Measurements from ENCODE around the gene TNS3.
A peak's percentile ranks its signal among the peaks of the same experiment; 100 is the strongest.

Gene TNS3

DNA sequence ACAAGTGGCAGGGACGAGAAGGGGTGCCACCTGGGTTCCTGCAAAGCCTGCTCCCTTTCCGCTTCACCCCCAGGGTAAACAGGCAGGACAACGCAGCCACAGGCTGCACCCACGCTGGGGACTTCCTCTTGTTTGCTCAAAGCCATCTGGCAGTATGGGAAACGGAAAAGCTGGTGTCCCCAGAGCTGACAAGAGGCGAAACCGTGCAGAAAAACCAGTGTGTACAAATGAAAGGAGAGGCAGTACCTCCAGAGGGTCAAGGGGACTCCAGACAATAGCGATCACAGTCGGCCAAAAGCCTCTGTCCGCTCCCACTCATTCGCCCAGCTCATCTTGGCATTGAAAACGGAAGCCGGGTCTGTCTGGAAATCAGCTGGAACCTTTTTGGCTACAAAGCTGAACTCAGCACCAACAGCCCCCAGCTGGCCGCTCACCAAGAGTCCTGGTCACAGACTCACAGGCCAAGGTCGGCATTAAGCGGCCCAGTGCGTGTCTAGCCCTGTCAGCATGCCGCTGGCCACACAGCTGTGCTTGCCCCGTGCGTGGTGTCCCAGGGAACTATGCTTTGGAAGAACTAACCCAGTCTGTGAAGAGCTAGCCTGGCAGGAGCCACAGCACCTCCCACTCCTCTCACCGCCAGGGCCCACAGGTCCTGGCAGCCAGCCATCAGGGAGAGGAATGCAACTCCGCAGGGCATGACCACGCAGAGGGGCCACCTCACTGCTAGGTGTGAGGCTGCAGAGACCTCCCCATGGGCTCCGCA is 10.4 kb downstream of the TNS3 start:
- H3K4me3 ChIP-seq (ENCODE audit: low read depth, low read length) = no peak overlapping the region
- DNase-seq (ENCODE audit: low read depth) = peak; percentile 70

GRCh38 chr7:47570649-47571050 is 11.3 kb downstream of the TNS3 start:
- no peak overlapping the region for H3K4me3 ChIP-seq (ENCODE audit: low read depth, low read length)
- DNase-seq (ENCODE audit: low read depth) = no peak

DNA sequence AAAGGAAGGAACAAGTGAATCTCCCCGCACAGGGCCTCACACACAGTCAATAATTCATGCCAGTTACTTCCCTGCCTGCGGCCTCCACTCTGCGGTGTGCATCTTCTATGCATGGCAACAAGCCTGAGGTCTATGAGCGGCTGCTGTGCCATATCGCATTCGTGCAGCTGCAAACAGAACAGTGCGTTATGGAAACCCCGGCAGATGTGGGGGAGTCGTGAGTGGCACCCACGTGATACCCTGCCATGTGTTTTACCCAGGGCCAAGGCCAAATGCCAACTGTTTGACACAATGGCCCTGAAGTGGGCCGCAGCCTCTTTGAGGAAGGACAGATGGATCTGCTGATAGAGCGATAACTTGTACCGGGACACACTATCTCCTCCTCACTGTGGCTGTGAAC is 13.4 kb downstream of the TNS3 start:
- H3K4me3 ChIP-seq (ENCODE audit: low read depth, low read length) = no peak overlapping the region
- no peak for DNase-seq (ENCODE audit: low read depth)

- no peak overlapping the region for H3K4me3 ChIP-seq (ENCODE audit: low read depth, low read length)
- no peak for DNase-seq (ENCODE audit: low read depth)
Observed at GRCh38 chr7:47568056-47568455, 13.9 kb downstream of the TNS3 start.

DNA sequence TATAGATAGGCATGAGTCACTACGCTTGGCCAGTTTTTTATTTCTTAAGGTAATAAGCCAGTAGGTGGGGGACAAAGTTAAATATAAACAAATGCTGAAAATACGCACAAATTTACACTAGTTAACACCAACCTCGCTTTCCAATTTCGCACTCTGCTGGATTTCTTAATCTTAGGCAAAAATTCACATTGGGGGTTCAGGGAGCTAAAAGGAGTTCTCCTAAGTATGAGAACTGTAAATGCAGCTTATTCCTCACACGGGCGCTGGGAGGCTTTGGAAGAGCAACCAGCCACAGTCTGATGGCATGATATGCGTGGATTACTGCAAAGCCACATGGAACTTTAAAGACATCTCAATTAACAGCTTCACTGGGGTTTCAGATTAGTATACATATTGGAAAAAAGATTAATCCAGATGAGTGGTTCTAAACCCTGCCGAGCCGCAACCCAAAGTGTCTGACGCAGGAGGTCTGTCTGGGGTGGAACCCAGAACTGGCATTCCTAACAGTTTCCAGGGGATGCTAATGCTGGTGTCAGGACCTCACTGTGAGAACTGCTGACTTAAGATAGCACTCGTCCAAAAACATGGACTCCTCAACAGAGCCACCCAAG is 16.2 kb downstream of the TNS3 start:
- H3K4me3 ChIP-seq (ENCODE audit: low read depth, low read length) = no peak overlapping the region
- DNase-seq (ENCODE audit: low read depth) = no peak

DNA sequence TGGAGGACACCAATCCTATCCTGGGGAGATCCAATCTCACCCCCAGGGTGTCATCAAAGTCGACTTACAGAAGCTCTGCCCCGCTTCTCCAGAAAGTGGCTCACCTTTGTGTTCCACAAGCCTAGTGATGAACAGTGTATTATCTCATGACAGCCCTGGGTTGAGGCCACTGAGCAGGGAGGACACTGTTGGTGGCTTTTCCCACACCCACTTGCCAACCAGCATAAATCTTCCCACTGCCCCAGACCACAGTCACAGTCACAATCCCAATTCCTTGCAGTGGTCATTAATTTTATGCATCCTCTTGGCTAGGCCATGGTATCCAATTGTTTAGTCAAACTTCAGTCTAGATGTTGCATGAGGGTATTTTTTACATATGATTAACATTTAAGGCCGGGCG is 18.4 kb downstream of the TNS3 start:
- no peak for DNase-seq (ENCODE audit: low read depth)
- no peak overlapping the region for H3K4me3 ChIP-seq (ENCODE audit: low read depth, low read length)

DNA sequence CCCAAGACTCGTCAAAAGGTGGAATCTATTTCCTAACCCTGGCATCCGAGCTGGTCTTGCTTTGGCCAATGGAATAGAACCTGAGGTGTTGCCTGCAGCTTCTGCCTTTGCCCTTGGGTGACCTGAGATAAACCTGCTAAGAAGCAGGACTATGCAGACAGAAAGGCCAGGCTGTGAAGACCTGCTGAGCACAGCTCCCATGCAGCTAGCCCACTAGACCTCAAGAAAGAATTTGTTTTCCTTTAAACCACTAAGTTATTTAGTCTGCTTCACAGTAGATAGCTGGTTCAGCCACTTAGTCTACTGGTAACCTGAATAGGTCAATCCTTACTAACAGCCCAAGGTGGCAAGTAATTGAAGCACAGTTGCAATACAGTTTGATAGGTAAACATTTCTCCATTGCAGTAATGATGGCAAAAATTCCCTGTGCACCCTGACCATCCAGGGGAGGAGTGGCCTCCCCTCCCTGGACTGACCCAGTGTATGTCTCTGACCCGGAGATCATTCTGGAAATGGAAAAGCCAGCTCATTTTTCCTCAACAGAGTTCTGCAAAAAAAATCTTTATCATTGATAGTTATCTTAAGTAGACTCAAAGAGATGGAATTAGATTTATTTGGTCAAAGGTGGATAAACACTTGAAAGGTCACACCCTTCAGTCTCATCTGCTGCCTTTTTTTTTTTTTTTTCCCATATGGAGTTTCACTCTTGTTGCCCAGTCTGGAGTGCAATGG is 20.0 kb downstream of the TNS3 start:
- DNase-seq (ENCODE audit: low read depth) = no peak
- no peak overlapping the region for H3K4me3 ChIP-seq (ENCODE audit: low read depth, low read length)

DNA sequence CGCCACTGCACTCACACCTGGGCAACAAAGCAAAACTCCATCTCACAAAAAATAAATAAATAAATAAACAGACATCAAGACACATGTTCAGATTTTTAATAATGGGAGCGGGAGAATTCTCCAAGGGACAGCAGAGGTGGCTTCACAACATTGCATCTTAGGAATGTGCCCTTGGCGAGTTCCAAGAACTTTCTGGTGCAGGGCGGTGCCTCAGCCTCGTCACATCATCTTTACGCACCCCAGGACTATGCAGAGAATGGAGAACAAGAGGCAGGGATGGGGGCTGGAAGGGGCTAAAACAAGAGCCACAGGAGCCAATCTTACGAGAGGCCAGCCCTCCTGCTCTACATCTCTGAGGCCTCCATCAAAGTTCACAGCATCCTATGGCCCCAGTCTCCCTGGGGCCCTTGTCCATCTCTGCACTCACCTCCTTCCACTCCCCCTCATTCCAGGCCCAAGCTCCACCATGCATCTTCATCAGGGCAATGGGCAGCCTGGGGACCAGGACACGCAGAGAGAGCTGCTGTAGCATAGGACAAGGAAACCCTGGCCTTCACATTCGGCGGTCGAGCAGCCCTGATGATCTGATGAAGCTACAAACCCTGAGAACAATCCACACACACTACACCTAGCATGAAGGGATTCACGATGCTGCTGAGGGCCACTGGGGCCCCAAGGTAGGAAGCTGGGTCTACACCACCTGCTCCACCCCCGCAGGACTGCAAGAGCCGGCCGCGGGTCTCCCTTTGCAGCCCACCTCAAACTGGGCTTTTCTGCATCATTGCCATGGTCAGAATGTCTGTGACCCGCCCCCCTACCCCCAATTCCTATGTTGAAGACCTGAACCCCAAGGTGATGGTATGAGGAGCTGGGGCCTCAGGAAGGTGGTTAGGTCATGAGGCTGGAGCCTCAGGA is 22.3 kb downstream of the TNS3 start:
- no peak for DNase-seq (ENCODE audit: low read depth)
- no peak overlapping the region for H3K4me3 ChIP-seq (ENCODE audit: low read depth, low read length)

DNA sequence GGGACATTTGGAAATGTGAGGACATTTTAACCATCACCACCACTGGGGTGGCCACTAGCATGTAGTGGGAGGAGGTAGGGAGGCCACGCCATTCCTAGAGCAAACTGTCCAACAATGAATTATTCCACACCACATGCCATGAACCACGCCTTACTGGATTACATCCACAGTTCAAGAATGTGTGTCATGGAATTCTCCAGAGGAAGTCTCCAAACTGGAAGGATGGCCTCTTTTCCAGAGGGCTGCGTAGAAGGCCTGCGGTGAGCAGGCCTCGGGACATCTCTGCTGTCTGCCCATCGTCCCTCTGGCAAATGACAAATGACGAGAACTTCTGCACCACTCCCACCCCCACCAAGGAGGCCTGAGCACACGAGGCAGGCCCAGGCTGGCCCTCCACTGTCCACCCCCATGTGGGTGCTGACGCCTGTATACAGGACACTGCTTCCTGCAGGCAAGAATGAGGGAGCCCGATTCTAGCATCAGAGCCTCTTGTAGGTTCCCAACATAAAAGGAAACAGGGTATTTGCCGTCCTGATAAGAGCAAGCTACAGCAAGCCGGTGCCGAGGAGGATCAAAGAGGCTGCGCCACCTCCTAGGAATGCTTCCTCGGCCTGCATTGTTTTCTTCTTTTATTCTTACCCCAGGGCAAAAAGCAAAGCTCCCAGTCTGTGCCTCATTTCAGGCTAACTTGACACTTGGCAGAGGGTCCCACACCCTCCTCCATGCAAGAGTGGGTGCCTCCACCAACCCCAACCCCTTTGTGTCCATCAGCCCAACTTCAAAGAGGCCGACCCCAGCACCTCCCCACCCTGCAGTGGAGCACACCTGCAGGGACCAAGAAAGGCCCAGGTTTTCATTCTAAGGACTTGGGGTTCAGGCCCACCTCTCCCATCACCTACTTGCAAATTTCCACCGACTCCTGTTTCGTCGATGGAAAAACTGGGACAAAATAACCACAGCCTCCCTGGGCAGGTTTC is 23.9 kb downstream of the TNS3 start:
- H3K4me3 ChIP-seq (ENCODE audit: low read depth, low read length) = no peak overlapping the region
- DNase-seq (ENCODE audit: low read depth) = no peak

GRCh38 chr7:47557317-47557693 is 24.6 kb downstream of the TNS3 start:
- no peak for DNase-seq (ENCODE audit: low read depth)

GRCh38 chr7:47556511-47557180 is 25.3 kb downstream of the TNS3 start:
- DNase-seq (ENCODE audit: low read depth) = no peak
- H3K4me3 ChIP-seq (ENCODE audit: low read depth, low read length) = no peak overlapping the region

More at GRCh38 chr7:47557317-47557693, 24.6 kb downstream of the TNS3 start:
- no peak overlapping the region for H3K4me3 ChIP-seq (ENCODE audit: low read depth, low read length)

DNA sequence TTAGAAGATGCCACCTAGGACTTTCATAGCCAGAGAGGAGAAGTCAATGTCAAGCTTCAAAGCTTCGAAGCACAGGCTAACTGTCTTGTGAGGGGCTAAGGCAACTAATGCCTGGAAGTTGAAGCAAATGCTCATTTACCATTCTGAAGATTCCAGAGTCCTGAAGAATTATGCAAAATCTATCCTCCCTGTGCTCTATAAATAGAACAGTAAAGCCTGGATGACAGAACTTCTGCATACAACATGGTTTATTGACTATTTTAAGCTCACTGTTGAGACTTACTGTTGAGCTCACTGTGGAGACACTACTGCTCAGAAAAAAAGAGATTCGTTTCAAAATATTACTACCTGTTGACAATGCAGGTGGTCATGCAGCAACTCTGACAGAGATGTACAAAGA is 28.6 kb downstream of the TNS3 start:
- no peak for DNase-seq (ENCODE audit: low read depth)
- no peak overlapping the region for H3K4me3 ChIP-seq (ENCODE audit: low read depth, low read length)

- no peak for DNase-seq (ENCODE audit: low read depth)
- no peak overlapping the region for H3K4me3 ChIP-seq (ENCODE audit: low read depth, low read length)
Observed at GRCh38 chr7:47552621-47553020, 29.3 kb downstream of the TNS3 start.

- H3K4me3 ChIP-seq (ENCODE audit: low read depth, low read length) = no peak overlapping the region
- no peak for DNase-seq (ENCODE audit: low read depth)
Observed at GRCh38 chr7:47551668-47552440, 30.1 kb downstream of the TNS3 start.

DNA sequence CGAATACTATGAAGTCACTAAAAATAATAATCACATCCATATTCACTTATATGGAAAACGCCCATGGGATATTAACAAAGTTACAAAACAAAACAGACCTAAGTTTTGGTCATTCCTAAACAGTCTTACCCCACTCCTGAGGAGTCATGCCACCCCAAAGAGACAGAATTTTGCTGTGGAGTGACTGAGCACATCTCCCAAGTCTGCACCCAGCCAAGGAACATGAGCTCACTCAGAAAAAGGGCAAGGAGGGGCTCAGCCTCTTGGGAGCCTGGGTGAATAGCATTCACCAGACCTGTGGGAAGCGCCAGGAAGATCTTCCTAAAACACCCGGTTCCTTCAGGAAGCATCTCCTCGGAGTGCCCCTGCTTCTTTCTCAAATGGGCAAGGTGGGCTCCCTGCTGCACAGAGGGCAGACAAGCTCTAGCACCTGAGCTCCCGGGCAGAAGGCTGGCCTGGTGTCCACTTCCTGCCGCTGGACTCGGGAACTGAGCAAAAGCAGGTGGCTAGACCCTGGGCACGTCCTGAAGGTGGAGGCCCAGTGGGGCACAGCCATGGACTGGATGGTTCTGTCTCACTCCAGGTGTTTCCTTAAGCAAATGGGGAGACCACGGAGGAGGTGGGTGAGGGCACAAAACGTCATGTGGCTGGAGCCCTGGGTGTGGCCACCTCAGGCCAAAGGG is 31.0 kb downstream of the TNS3 start:
- no peak for DNase-seq (ENCODE audit: low read depth)
- no peak overlapping the region for H3K4me3 ChIP-seq (ENCODE audit: low read depth, low read length)

DNA sequence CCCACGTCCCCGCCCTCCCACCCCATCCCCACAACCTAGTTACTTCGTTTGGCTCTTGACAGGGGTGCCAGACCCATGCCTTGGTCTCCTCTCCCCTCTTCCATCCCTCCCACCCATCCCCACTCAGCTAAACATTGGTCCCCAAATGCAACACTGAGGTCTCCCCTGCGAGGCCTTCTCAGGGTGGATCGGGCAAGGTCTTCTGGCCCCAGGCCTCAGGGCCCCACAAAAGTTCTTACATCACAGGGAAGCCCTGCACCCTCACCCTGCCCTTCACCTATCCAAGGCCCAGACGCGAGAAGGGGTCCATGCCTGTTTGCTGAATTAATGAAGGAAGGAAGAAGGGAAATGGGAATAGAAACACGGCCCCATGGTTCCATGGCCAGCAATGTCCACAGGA is 32.0 kb downstream of the TNS3 start:
- DNase-seq (ENCODE audit: low read depth) = no peak
- no peak overlapping the region for H3K4me3 ChIP-seq (ENCODE audit: low read depth, low read length)

GRCh38 chr7:47549397-47549796 is 32.5 kb downstream of the TNS3 start:
- no peak overlapping the region for H3K4me3 ChIP-seq (ENCODE audit: low read depth, low read length)
- DNase-seq (ENCODE audit: low read depth) = no peak
